GM04504 (cell line): ENCODE measurements around the gene PIBF1.
"Not testable (repeated sequence)": the region's sequence is repeated elsewhere in the genome, so short reads cannot be mapped to it uniquely, and the experiment has no call there.

ENCODE experiments used
- DNase-seq: peaks from one replicate; pipeline ENCODE4 v3.0.0-alpha.2; 2012; ENCODE audit warnings: low read depth

The PIBF1 gene

GRCh38 chr13:72820898-72821279, 39.0 kb downstream of the PIBF1 start:
- no peak for DNase-seq

GRCh38 chr13:72823081-72823480, 41.1 kb downstream of the PIBF1 start:
- no peak for DNase-seq

GRCh38 chr13:72823724-72824123, 41.8 kb downstream of the PIBF1 start:
- DNase-seq: no peak

- DNase-seq: no peak
These were observed 52.7 kb downstream of the PIBF1 start for GRCh38 chr13:72834601-72835000.

GRCh38 chr13:72839831-72840426, 58.0 kb downstream of the PIBF1 start:
- peak; percentile 23 for DNase-seq

- no peak for DNase-seq
These were observed 61.1 kb downstream of the PIBF1 start for GRCh38 chr13:72842991-72843390.

GRCh38 chr13:72845148-72845547, 63.2 kb downstream of the PIBF1 start:
- not testable (repeated sequence) for DNase-seq

GRCh38 chr13:72849571-72849970, 67.6 kb downstream of the PIBF1 start:
- DNase-seq: peak; percentile 18

- no peak for DNase-seq
These were observed 69.2 kb downstream of the PIBF1 start for GRCh38 chr13:72850959-72851677.

- DNase-seq: no peak
These were observed 69.7 kb downstream of the PIBF1 start for GRCh38 chr13:72851678-72852014.

- DNase-seq: no peak
These were observed 70.3 kb downstream of the PIBF1 start for GRCh38 chr13:72852207-72852606.

- DNase-seq: no peak
These were observed 71.1 kb downstream of the PIBF1 start for GRCh38 chr13:72853000-72853399.

GRCh38 chr13:72864142-72865011, 82.4 kb downstream of the PIBF1 start:
- peak; percentile 27 for DNase-seq

GRCh38 chr13:72868229-72868628, 86.3 kb downstream of the PIBF1 start:
- no peak for DNase-seq

- no peak for DNase-seq
These were observed 93.3 kb downstream of the PIBF1 start for GRCh38 chr13:72875233-72875632.

GRCh38 chr13:72884101-72884500, 102.2 kb downstream of the PIBF1 start:
- DNase-seq: no peak

- peak; percentile 12 for DNase-seq
These were observed 104.5 kb downstream of the PIBF1 start for GRCh38 chr13:72886272-72887067.

- no peak for DNase-seq
These were observed 107.6 kb downstream of the PIBF1 start for GRCh38 chr13:72889495-72889894.

- DNase-seq: no peak
These were observed 108.6 kb downstream of the PIBF1 start for GRCh38 chr13:72890546-72890945.

GRCh38 chr13:72891423-72891822, 109.5 kb downstream of the PIBF1 start:
- no peak for DNase-seq

GRCh38 chr13:72896869-72897268, 114.9 kb downstream of the PIBF1 start:
- DNase-seq: no peak

GRCh38 chr13:72901546-72901945, 119.6 kb downstream of the PIBF1 start:
- peak; percentile 12 for DNase-seq
